ENCODE data around the gene MOGAT3. TPM values are rescaled to one million over a fixed set of nuclear protein-coding genes. Genes with fewer than 3 reads are reported as not detected.
A peak's percentile ranks its signal among the peaks of the same experiment; 100 is the strongest.
"Not testable (repeated sequence)": the region's sequence is repeated elsewhere in the genome, so short reads cannot be mapped to it uniquely, and the experiment has no call there.

Gene MOGAT3
- total RNA-seq, 2 donors from 2014 or later, result not detected

- peak; percentile 21 to 55 for DNase-seq (ENCODE audit: low spot score in 2 of 2)
- H3K9me3 Mint-ChIP-seq, result no peaks in the 10 kb centered on the region
- peak in 1 of 2 donors; percentile 11 for ATAC-seq
- H3K27ac Mint-ChIP-seq, result peak overlapping the region; percentile 89 to 93
- peaks cover 16 to 18% of the 10 kb centered on the region in 2 donors for H3K36me3 Mint-ChIP-seq
Measured at GRCh38 chr7:101216860-101217387, 16.1 kb upstream of the MOGAT3 start.

DNA sequence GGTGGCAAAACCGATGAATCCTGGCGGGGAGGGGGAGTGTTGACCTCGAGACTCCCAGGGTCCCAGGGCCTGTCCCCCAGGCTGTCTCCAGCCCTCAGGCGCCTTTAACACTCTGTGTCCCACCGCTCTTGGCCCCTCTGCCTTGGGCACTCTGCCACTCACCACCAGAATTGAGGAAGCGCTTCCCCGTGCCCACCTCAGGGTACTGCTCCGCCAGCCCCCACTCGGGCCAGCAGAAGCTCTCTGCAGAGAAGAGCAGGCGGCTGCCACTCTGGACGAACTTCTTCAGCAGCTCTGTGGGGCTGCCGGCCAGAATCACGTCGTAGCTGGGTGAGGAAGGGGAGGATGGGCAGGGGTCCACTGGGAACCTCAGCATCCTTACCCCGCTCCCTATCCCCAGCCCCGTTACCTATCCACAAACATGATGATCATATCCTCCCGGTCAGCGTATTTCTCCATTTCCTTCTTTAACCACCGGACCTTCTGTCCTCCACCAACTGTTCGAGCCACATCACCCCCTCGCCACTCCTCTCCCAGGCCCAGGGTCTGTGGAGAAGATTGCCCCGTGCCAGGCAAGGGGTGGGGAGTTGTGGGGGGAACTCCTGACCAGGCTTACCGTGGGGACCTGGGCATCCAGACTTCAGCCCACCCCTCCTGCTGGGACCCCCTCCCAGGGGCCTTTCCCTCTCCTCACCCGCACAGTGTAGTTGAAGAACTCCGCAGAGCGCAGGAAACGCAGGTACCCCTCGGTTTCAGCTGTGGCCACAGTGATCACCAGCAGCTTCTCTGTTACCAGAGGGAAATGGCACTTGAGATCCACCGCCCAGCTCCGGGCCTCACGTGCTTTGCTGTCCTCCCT lies 15.4 kb upstream of the MOGAT3 start:
- no peaks in the 10 kb centered on the region for H3K9me3 Mint-ChIP-seq
- no peak for ATAC-seq
- DNase-seq (ENCODE audit: low spot score in 2 of 2), result no peak
- H3K27ac Mint-ChIP-seq, result peak overlapping the region; percentile 89 to 93
- H3K36me3 Mint-ChIP-seq, result peaks cover 16 to 18% of the 10 kb centered on the region in 2 donors

GRCh38 chr7:101212014-101212413 lies 11.2 kb upstream of the MOGAT3 start:
- DNase-seq (ENCODE audit: low spot score in 2 of 2) (no peak), ATAC-seq (no peak)
- Mint-ChIP-seq H3K9me3 (no peaks in the 10 kb centered on the region), H3K27ac (no peak overlapping the region), H3K36me3 (peaks cover 9 to 12% of the 10 kb centered on the region in 2 donors)

DNA sequence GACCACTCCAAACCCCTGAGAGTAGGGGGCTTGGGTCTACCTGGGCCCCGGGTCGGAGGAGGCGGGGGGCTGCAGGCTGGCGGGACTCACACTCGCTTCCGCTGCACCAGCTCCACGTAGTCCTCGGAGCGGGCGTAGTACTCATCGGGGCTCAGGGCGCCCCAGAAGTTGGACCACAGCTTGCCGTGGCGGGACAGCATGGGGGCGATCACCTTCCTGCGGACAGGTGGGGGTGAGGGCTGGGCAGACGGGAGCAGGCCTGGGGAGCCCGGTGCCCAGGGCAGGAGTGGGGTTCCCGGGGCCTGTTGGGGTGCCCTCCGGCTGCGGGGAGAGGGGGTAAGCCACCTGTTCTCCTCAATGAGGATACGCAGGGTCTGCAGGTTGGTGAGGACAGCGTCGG lies 10.7 kb upstream of the MOGAT3 start:
- ATAC-seq, result no peak
- no peak for DNase-seq (ENCODE audit: low spot score in 2 of 2)
- Mint-ChIP-seq H3K9me3 (no peaks in the 10 kb centered on the region), H3K36me3 (peaks cover 8 to 9% of the 10 kb centered on the region in 2 donors), H3K27ac (no peak overlapping the region)

- DNase-seq (ENCODE audit: low spot score in 2 of 2) (no peak), ATAC-seq (no peak)
- peaks cover 0 to 11% of the 10 kb centered on the region in 2 donors for H3K36me3 Mint-ChIP-seq
- H3K27ac Mint-ChIP-seq, result no peak overlapping the region
- H3K9me3 Mint-ChIP-seq, result no peaks in the 10 kb centered on the region
Measured at GRCh38 chr7:101210143-101210542, 9.3 kb upstream of the MOGAT3 start.

DNA sequence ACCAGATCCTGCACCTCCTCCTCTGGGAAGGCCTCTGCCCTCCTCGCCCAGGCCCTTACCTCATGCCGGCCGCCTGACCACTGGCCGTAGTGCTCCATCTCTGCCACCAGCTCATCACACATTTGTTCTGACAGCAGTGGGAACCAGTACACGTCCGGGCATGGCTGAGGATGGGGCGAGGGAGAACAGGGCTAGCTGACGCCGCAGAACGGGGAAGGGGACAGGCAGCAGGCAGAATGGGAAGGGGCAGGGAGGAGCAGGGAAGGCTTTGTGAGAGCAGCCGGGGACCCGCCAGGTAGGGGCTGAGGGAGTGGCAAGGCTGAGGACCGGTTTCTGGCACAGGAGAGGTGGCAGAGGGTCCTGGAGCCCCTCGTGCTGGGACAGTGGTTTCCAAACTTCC lies 8.0 kb upstream of the MOGAT3 start:
- Mint-ChIP-seq H3K36me3 (peaks cover 0 to 11% of the 10 kb centered on the region in 2 donors), H3K27ac (no peak overlapping the region), H3K9me3 (no peaks in the 10 kb centered on the region)
- ATAC-seq (no peak), DNase-seq (ENCODE audit: low spot score in 2 of 2) (no peak)

DNA sequence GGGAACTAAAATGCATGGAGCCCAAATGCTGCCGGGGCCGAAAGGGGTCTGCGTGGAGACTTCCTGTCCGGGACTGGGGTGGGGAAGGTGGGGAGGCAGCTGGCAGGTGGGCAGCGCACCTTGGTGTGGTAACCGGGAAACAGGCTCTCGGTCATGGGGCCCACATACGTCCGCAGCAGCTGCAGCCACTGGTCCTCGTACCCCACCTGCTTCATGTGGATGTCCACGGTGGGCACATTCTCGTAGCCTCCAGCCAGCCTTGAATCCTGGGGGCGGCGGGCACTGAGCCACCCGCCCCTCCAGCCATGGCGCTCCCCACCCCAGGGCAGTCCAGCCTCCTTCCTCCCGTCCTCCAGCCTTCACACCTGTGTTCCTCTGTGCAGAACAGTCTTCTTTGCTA lies 6.6 kb upstream of the MOGAT3 start:
- no peak for ATAC-seq
- H3K27ac Mint-ChIP-seq, result no peak overlapping the region
- H3K9me3 Mint-ChIP-seq, result no peaks in the 10 kb centered on the region
- DNase-seq (ENCODE audit: low spot score in 2 of 2), result no peak
- H3K36me3 Mint-ChIP-seq, result peaks cover 0 to 11% of the 10 kb centered on the region in 2 donors

DNA sequence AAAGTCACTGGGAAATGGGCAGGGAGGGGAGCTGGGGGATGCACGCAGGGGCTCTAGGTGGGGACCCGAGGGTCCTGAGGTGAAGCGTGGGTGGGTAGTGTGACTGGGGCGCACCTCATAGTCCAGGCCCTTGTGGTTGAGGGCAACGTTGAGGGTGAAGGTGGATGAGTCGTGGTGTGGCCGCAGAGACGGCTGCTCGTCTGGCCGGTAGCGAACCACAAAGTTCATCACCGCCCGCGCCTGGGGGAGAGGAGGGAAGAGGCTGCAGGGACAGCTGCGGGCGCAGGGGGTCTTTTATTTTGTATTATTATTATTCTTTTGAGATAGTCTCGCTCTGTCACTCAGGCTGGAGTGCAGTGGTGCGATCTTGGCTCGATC lies 5.8 kb upstream of the MOGAT3 start:
- DNase-seq (ENCODE audit: low spot score in 2 of 2), result no peak
- Mint-ChIP-seq H3K9me3 (no peaks in the 10 kb centered on the region), H3K27ac (no peak overlapping the region), H3K36me3 (peaks cover 0 to 11% of the 10 kb centered on the region in 2 donors)
- no peak for ATAC-seq

DNA sequence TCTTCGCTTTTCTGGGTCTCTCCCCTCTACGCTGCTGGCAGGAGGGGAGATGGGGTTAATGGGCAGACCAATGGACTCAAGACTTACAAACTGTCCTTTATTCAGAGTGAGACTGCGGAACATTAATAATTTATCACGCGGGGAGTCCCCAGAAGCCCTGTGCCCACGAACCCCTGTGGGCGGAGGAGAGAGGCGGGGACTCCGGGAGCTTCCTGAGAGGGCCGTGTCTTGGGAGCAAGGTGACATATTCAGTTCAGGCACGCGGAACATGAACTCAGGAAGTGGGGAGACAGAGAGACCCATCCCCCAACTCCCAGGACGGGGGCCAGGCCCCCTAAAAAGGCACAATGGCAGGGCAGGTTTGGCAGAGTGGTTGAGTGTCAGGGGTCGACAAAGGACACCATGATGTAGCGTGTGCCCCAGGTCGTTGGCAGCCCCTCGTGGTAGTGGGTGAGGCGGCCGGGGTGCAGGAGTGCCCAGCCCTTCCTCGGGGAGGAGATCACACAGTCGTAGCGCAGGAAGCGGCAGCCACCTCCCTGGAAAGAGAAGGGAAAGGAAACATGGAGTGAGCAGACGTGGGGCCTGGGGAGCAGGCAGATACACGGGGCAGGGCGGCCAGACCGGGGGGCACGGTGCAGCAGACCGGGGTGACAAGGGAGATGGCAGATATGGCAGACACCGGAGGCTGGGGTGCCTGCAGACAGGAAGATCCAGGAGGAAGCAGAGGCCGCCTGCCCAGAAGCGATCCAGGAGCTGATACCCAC lies 5.2 kb upstream of the MOGAT3 start:
- ATAC-seq (no peak), DNase-seq (ENCODE audit: low spot score in 2 of 2) (no peak)
- Mint-ChIP-seq H3K9me3 (no peaks in the 10 kb centered on the region), H3K27ac (peak overlapping the region; percentile 29 to 74), H3K36me3 (peaks cover 0 to 11% of the 10 kb centered on the region in 2 donors)

GRCh38 chr7:101203740-101204738 lies 3.2 kb upstream of the MOGAT3 start:
- not testable (repeated sequence) for H3K27ac Mint-ChIP-seq; DNase-seq (ENCODE audit: low spot score in 2 of 2); H3K9me3 Mint-ChIP-seq; ATAC-seq
- H3K36me3 Mint-ChIP-seq, result peaks cover 0 to 11% of the 10 kb centered on the region in 2 donors

DNA sequence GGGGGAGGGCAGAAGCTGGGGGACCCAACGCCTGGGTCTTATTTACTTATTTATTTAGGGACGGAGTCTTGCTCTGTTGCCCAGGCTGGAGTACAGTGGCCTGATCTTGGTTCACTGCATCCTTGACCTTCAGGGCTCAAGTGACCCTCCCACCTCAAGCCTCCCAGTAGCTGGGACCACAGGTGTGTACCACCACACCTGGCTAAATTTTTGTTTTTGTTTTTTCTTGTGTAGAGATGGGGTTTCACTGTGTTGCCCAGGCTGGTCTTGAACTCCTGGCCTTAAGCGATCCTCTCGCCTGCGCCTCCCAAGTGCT lies 1.7 kb upstream of the MOGAT3 start:
- ATAC-seq (no peak), DNase-seq (ENCODE audit: low spot score in 2 of 2) (no peak)
- Mint-ChIP-seq H3K9me3 (no peaks in the 10 kb centered on the region), H3K27ac (no peak overlapping the region), H3K36me3 (peaks cover 0 to 11% of the 10 kb centered on the region in 2 donors)

GRCh38 chr7:101201695-101202602 lies 1.1 kb upstream of the MOGAT3 start:
- no peak for DNase-seq (ENCODE audit: low spot score in 2 of 2)

GRCh38 chr7:101200504-101200861 lies 353 bp downstream of the MOGAT3 start:
- ATAC-seq (no peak), DNase-seq (ENCODE audit: low spot score in 2 of 2) (no peak)
- Mint-ChIP-seq H3K9me3 (no peaks in the 10 kb centered on the region), H3K36me3 (no peaks in the 10 kb centered on the region), H3K27ac (no peak overlapping the region)

More at GRCh38 chr7:101201695-101202602, 1.1 kb upstream of the MOGAT3 start:
- H3K9me3 Mint-ChIP-seq, result no peaks in the 10 kb centered on the region
- H3K36me3 Mint-ChIP-seq, result peaks cover 0 to 11% of the 10 kb centered on the region in 2 donors
- no peak overlapping the region for H3K27ac Mint-ChIP-seq
- no peak for ATAC-seq

DNA sequence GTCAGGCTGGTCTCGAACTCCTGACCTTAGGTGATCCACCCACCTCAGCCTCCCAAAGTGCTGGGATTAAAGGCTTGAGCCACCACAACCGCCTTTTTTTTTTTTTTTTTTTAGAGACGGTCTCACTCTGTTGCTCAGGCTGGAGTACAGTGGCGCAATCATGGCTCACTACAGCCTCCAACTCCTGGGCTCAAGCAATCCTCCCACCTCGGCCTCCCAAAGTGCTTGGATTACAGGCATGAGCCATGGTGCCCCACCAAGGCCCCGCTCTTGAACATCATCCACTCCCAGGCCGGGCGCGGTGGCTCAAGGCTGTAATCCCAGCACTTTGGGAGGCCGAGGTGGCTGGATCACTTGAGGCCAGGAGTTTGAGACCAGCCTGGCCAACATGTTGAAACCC lies 1.3 kb downstream of the MOGAT3 start:
- not testable (repeated sequence) for H3K9me3 Mint-ChIP-seq, H3K27ac Mint-ChIP-seq, H3K36me3 Mint-ChIP-seq

GRCh38 chr7:101198476-101198875 lies 2.4 kb downstream of the MOGAT3 start:
- Mint-ChIP-seq H3K36me3 (no peaks in the 10 kb centered on the region), H3K9me3 (no peaks in the 10 kb centered on the region), H3K27ac (no peak overlapping the region)
- DNase-seq (ENCODE audit: low spot score in 2 of 2) (no peak), ATAC-seq (no peak)

More for the DNA sequence above, 1.3 kb downstream of the MOGAT3 start:
- DNase-seq (ENCODE audit: low spot score in 2 of 2); ATAC-seq: not testable (repeated sequence)
